Fibroblast of mammary gland (primary cell): ENCODE results near the gene IER5L.
"Not testable (repeated sequence)": the region's sequence is repeated elsewhere in the genome, so short reads cannot be mapped to it uniquely, and the experiment has no call there.

ENCODE experiments used
- DNase-seq: peaks from one replicate; pipeline ENCODE4 v3.0.0-alpha.2; 2010; ENCODE audit warnings: low read depth
- H3K4me3 ChIP-seq: 2 replicates; pipeline ENCODE4 v1.5.1; 2011; ENCODE audit warnings: low read depth, mild to moderate bottlenecking, low read length, moderate library complexity; ENCODE audit not compliant: control insufficient read depth
- CTCF ChIP-seq: conservative IDR thresholded peaks from 2 replicates; pipeline ENCODE4 v1.5.1; 2011; ENCODE audit warnings: low read depth, low read length, inconsistent platforms; ENCODE audit not compliant: control insufficient read depth, insufficient read depth

The IER5L gene

GRCh38 chr9:129137292-129138143 lies 40.5 kb downstream of the IER5L start:
- DNase-seq = no peak
- TF ChIP-seq CTCF = no peak
- H3K4me3 ChIP-seq = no peak overlapping the region

GRCh38 chr9:129136446-129137035 lies 41.5 kb downstream of the IER5L start:
- no peak overlapping the region for H3K4me3 ChIP-seq
- no peak for TF ChIP-seq CTCF

GRCh38 chr9:129135476-129135875 lies 42.6 kb downstream of the IER5L start:
- DNase-seq = no peak
- TF ChIP-seq CTCF = no peak
- no peak overlapping the region for H3K4me3 ChIP-seq

More at GRCh38 chr9:129136446-129137035, 41.5 kb downstream of the IER5L start:
- no peak for DNase-seq

GRCh38 chr9:129133082-129133481 lies 45.0 kb downstream of the IER5L start:
- TF ChIP-seq CTCF = no peak
- H3K4me3 ChIP-seq = no peak overlapping the region
- DNase-seq = no peak

- TF ChIP-seq CTCF = peak; percentile 98
- DNase-seq = peak; percentile 62
- H3K4me3 ChIP-seq = no peak overlapping the region
Measured at GRCh38 chr9:129131300-129132145, 46.5 kb downstream of the IER5L start.

- no peak for TF ChIP-seq CTCF
- no peak overlapping the region for H3K4me3 ChIP-seq
- DNase-seq = no peak
Measured at GRCh38 chr9:129130791-129131190, 47.3 kb downstream of the IER5L start.

- not testable (repeated sequence) for DNase-seq, H3K4me3 ChIP-seq
Measured at GRCh38 chr9:129130271-129130670, 47.8 kb downstream of the IER5L start.
